ENCODE results near the gene ETDC. TPM values are rescaled to one million over a fixed set of nuclear protein-coding genes. Genes with fewer than 3 reads are reported as not detected.
"Not testable (repeated sequence)": the region's sequence is repeated elsewhere in the genome, so short reads cannot be mapped to it uniquely, and the experiment has no call there.

The ETDC gene
- total RNA-seq, 2 experiments from 2014 or later = not detected

GRCh38 chrX:135315864-135316263 lies 6.6 kb downstream of the ETDC start:
- Mint-ChIP-seq H3K4me3 (no peak overlapping the region), H3K36me3 (ENCODE audit: low read depth) (peaks cover 18% of the 10 kb centered on the region), H3K9me3 (peaks cover 38% of the 10 kb centered on the region), H3K4me1 (ENCODE audit: low read depth) (no peaks in the 10 kb centered on the region), H3K27ac (no peak overlapping the region), H3K27me3 (ENCODE audit: low read depth) (no peaks in the 10 kb centered on the region)
- CTCF ChIA-PET = no interaction called here
- intact Hi-C loops (cut with micrococcal nuclease) = no loop called here
- no peak for DNase-seq

- CTCF ChIA-PET = no interaction called here
- Mint-ChIP-seq H3K27me3 (ENCODE audit: low read depth) (no peaks in the 10 kb centered on the region), H3K4me3 (no peak overlapping the region)
Observed at GRCh38 chrX:135324463-135324862, 15.2 kb downstream of the ETDC start.

GRCh38 chrX:135325036-135325818 lies 15.9 kb downstream of the ETDC start:
- Mint-ChIP-seq H3K36me3 (ENCODE audit: low read depth) (peaks cover 52% of the 10 kb centered on the region), H3K9me3 (peaks cover 23% of the 10 kb centered on the region)
- H3K27ac Mint-ChIP-seq; H3K27me3 Mint-ChIP-seq (ENCODE audit: low read depth); DNase-seq; H3K4me3 Mint-ChIP-seq; CTCF ChIA-PET; intact Hi-C loops (cut with micrococcal nuclease); H3K4me1 Mint-ChIP-seq (ENCODE audit: low read depth): not testable (repeated sequence)

More at GRCh38 chrX:135324463-135324862, 15.2 kb downstream of the ETDC start:
- Mint-ChIP-seq H3K27ac (no peak overlapping the region), H3K9me3 (peaks cover 24% of the 10 kb centered on the region), H3K36me3 (ENCODE audit: low read depth) (peaks cover 48% of the 10 kb centered on the region), H3K4me1 (ENCODE audit: low read depth) (no peaks in the 10 kb centered on the region)
- intact Hi-C loops (cut with micrococcal nuclease) = no loop called here
- no peak for DNase-seq

- peaks cover 11% of the 10 kb centered on the region for H3K4me1 Mint-ChIP-seq (ENCODE audit: low read depth)
- CTCF ChIA-PET = no interaction called here
- H3K27ac Mint-ChIP-seq = no peak overlapping the region
- H3K4me3 Mint-ChIP-seq = no peak overlapping the region
- peaks cover 44% of the 10 kb centered on the region for H3K36me3 Mint-ChIP-seq (ENCODE audit: low read depth)
- H3K27me3 Mint-ChIP-seq (ENCODE audit: low read depth) = no peaks in the 10 kb centered on the region
- intact Hi-C loops (cut with micrococcal nuclease) = no loop called here
- H3K9me3 Mint-ChIP-seq = peaks cover 11% of the 10 kb centered on the region
- no peak for DNase-seq
Observed at GRCh38 chrX:135327299-135327698, 18.0 kb downstream of the ETDC start.

GRCh38 chrX:135328421-135329005 lies 19.2 kb downstream of the ETDC start:
- peaks cover 38% of the 10 kb centered on the region for H3K36me3 Mint-ChIP-seq (ENCODE audit: low read depth)
- H3K27me3 Mint-ChIP-seq (ENCODE audit: low read depth) = no peaks in the 10 kb centered on the region
- DNase-seq = no peak

GRCh38 chrX:135330706-135331105 lies 21.4 kb downstream of the ETDC start:
- no peak overlapping the region for H3K27ac Mint-ChIP-seq
- CTCF ChIA-PET = interaction anchor here (0.7 kb wide), 1 partner anchor 159 kb away, joined by 4 read pairs; no protein-coding TSS in a partner anchor
- intact Hi-C loops (cut with micrococcal nuclease) = no loop called here
- peaks cover 33% of the 10 kb centered on the region for H3K36me3 Mint-ChIP-seq (ENCODE audit: low read depth)
- DNase-seq = no peak
- peaks cover 23% of the 10 kb centered on the region for H3K4me1 Mint-ChIP-seq (ENCODE audit: low read depth)
- no peak overlapping the region for H3K4me3 Mint-ChIP-seq
- H3K27me3 Mint-ChIP-seq (ENCODE audit: low read depth) = no peaks in the 10 kb centered on the region
- H3K9me3 Mint-ChIP-seq = peaks cover 3% of the 10 kb centered on the region

More at GRCh38 chrX:135328421-135329005, 19.2 kb downstream of the ETDC start:
- H3K4me1 Mint-ChIP-seq (ENCODE audit: low read depth) = peaks cover 14% of the 10 kb centered on the region
- intact Hi-C loops (cut with micrococcal nuclease) = no loop called here
- CTCF ChIA-PET = no interaction called here
- no peak overlapping the region for H3K4me3 Mint-ChIP-seq
- no peak overlapping the region for H3K27ac Mint-ChIP-seq
- H3K9me3 Mint-ChIP-seq = peaks cover 6% of the 10 kb centered on the region

- no peak overlapping the region for H3K4me3 Mint-ChIP-seq
- H3K9me3 Mint-ChIP-seq = peaks cover 3% of the 10 kb centered on the region
- CTCF ChIA-PET = no interaction called here
- intact Hi-C loops (cut with micrococcal nuclease) = no loop called here
- no peaks in the 10 kb centered on the region for H3K27me3 Mint-ChIP-seq (ENCODE audit: low read depth)
- no peak overlapping the region for H3K27ac Mint-ChIP-seq
- peaks cover 31% of the 10 kb centered on the region for H3K36me3 Mint-ChIP-seq (ENCODE audit: low read depth)
- DNase-seq = no peak
- H3K4me1 Mint-ChIP-seq (ENCODE audit: low read depth) = peaks cover 26% of the 10 kb centered on the region
Observed at GRCh38 chrX:135331525-135331924, 22.2 kb downstream of the ETDC start.

- no peak for DNase-seq
- intact Hi-C loops (cut with micrococcal nuclease) = no loop called here
- Mint-ChIP-seq H3K36me3 (ENCODE audit: low read depth) (peaks cover 13% of the 10 kb centered on the region), H3K4me1 (ENCODE audit: low read depth) (peaks cover 60% of the 10 kb centered on the region), H3K27me3 (ENCODE audit: low read depth) (no peaks in the 10 kb centered on the region), H3K27ac (no peak overlapping the region), H3K9me3 (no peaks in the 10 kb centered on the region), H3K4me3 (peak overlapping the region; percentile 84)
- CTCF ChIA-PET = no interaction called here
Observed at GRCh38 chrX:135340831-135341230, 31.6 kb downstream of the ETDC start.

GRCh38 chrX:135345107-135345589 lies 35.9 kb downstream of the ETDC start:
- no peaks in the 10 kb centered on the region for H3K27me3 Mint-ChIP-seq (ENCODE audit: low read depth)
- intact Hi-C loops (cut with micrococcal nuclease) = loop anchor here (1.0 kb wide), 1 partner anchor 132 kb away; no protein-coding TSS in a partner anchor
- DNase-seq = no peak
- CTCF ChIA-PET = no interaction called here
- peak overlapping the region; percentile 68 for H3K27ac Mint-ChIP-seq
- H3K4me3 Mint-ChIP-seq = peak overlapping the region; percentile 73
- H3K4me1 Mint-ChIP-seq (ENCODE audit: low read depth) = peaks cover 35% of the 10 kb centered on the region
- H3K9me3 Mint-ChIP-seq = no peaks in the 10 kb centered on the region
- H3K36me3 Mint-ChIP-seq (ENCODE audit: low read depth) = peaks cover 6% of the 10 kb centered on the region

- intact Hi-C loops (cut with micrococcal nuclease) = no loop called here
- H3K4me1 Mint-ChIP-seq (ENCODE audit: low read depth) = peaks cover 17% of the 10 kb centered on the region
- CTCF ChIA-PET = no interaction called here
- peaks cover 16% of the 10 kb centered on the region for H3K36me3 Mint-ChIP-seq (ENCODE audit: low read depth)
- H3K27ac Mint-ChIP-seq = no peak overlapping the region
- no peaks in the 10 kb centered on the region for H3K9me3 Mint-ChIP-seq
- no peak for DNase-seq
- no peaks in the 10 kb centered on the region for H3K27me3 Mint-ChIP-seq (ENCODE audit: low read depth)
- H3K4me3 Mint-ChIP-seq = no peak overlapping the region
Observed at GRCh38 chrX:135346975-135347374, 37.7 kb downstream of the ETDC start.

- H3K9me3 Mint-ChIP-seq = no peaks in the 10 kb centered on the region
- CTCF ChIA-PET = no interaction called here
- no peaks in the 10 kb centered on the region for H3K27me3 Mint-ChIP-seq (ENCODE audit: low read depth)
- no peak for DNase-seq
- no peak overlapping the region for H3K4me3 Mint-ChIP-seq
- H3K27ac Mint-ChIP-seq = no peak overlapping the region
- peaks cover 16% of the 10 kb centered on the region for H3K36me3 Mint-ChIP-seq (ENCODE audit: low read depth)
- intact Hi-C loops (cut with micrococcal nuclease) = no loop called here
- peaks cover 12% of the 10 kb centered on the region for H3K4me1 Mint-ChIP-seq (ENCODE audit: low read depth)
Observed at GRCh38 chrX:135347381-135348016, 38.2 kb downstream of the ETDC start.

- H3K27ac Mint-ChIP-seq = no peak overlapping the region
- CTCF ChIA-PET = no interaction called here
- H3K9me3 Mint-ChIP-seq = no peaks in the 10 kb centered on the region
- intact Hi-C loops (cut with micrococcal nuclease) = no loop called here
- H3K36me3 Mint-ChIP-seq (ENCODE audit: low read depth) = peaks cover 13% of the 10 kb centered on the region
- H3K4me1 Mint-ChIP-seq (ENCODE audit: low read depth) = no peaks in the 10 kb centered on the region
- DNase-seq = no peak
- H3K27me3 Mint-ChIP-seq (ENCODE audit: low read depth) = no peaks in the 10 kb centered on the region
- no peak overlapping the region for H3K4me3 Mint-ChIP-seq
Observed at GRCh38 chrX:135354288-135354687, 45.0 kb downstream of the ETDC start.
